Gastrocnemius medialis (tissue), 4 donors: Measurements from ENCODE around the gene LRRC45. TPM values are rescaled to one million over a fixed set of nuclear protein-coding genes. Genes with fewer than 3 reads are reported as not detected.

Experiments used
- ATAC-seq, 2 donors: fragments of 150-250 bp; one replicate each; pipeline ENCODE4 v1.9.1; 2016
- DNase-seq, 2 donors: peaks; one replicate each; pipeline ENCODE4 v3.0.0-alpha.2; 2019
- H3K27ac ChIP-seq, 4 donors: fragments of 200-600 bp; sonication (generic); 1 replicate in 1 of 4; 2 replicates in 3 of 4; pipeline ENCODE4 v1.5.1; 2016 to 2018; ENCODE audit warnings: mild to moderate bottlenecking in 2 of 4, moderate library complexity in 1 of 4
- H3K27me3 ChIP-seq, 3 donors: fragments of 200-600 bp; sonication (generic) in 2 of 3; 1 replicate in 1 of 3; 2 replicates in 2 of 3; pipeline versions ENCODE4 v1.5.1 to v1.6.0; 2016 to 2019; ENCODE audit warnings: mild to moderate bottlenecking in 1 of 3, moderate library complexity in 1 of 3
- H3K36me3 ChIP-seq, 2 donors: fragments of 200-600 bp; sonication (generic) in 1 of 2; one replicate each; pipeline ENCODE4 v1.5.1; 2017 to 2018
- H3K4me1 ChIP-seq, 2 donors: fragments of 200-600 bp; sonication (generic) in 1 of 2; one replicate each; pipeline ENCODE4 v1.5.1; 2016 to 2017; ENCODE audit warnings: mild to moderate bottlenecking in 2 of 2
- H3K4me3 ChIP-seq, 4 donors: fragments of 200-600 bp; sonication (generic) in 3 of 4; 1 replicate in 1 of 4; 2 replicates in 3 of 4; pipeline ENCODE4 v1.5.1; 2016 to 2019; ENCODE audit warnings: mild to moderate bottlenecking in 2 of 4
- H3K9me3 ChIP-seq, 3 donors: fragments of 200-600 bp; sonication (generic) in 2 of 3; 1 replicate in 1 of 3; 2 replicates in 2 of 3; pipeline ENCODE4 v1.5.1; 2016 to 2019
- CTCF ChIP-seq, 5 experiments: fragments of 450-650 bp in 3 of 5; fragments of 200-600 bp in 2 of 5; sonication (generic) in 2 of 5; IDR thresholded peaks in 4 of 5; conservative IDR thresholded peaks in 1 of 5; 1 replicate in 4 of 5; 2 replicates in 1 of 5; pipeline ENCODE4 v1.5.1; 2016 to 2019; ENCODE audit warnings: antibody characterized with exemption in 5 of 5, mild to moderate bottlenecking in 3 of 5, moderate library complexity in 3 of 5
- POLR2A ChIP-seq, 2 donors: fragments of 450-650 bp; IDR thresholded peaks; one replicate each; pipeline ENCODE4 v1.6.1; 2017; ENCODE audit warnings: antibody characterized with exemption in 2 of 2, mild to moderate bottlenecking in 2 of 2, moderate library complexity in 2 of 2
- in situ Hi-C, 4 donors: fragments of 200-750 bp; cut with MboI; loops; one replicate each; pipeline versions ENCODE4 v1.15.0 to v1.8.0; 2017; ENCODE audit warnings: low sequenced_read_pairs in 4 of 4
- intact Hi-C: fragments of 100-400 bp; cut with DNase I; formaldehyde crosslinking; loops from one replicate; pipeline ENCODE4 v1.15.1; 2023; ENCODE audit warnings: low total_unique reads
- total RNA-seq, 4 donors: library from RNA; depleted of rRNA; stranded (reverse); fragments of >200 nt; gene quantifications; one replicate each; pipeline versions ENCODE4 v1.1.0 to v1.2.3, GENCODE V29; 2016

Gene LRRC45
- total RNA-seq, 4 donors from 2014 or later, result 1.1 to 5.0 (median 3.8) TPM

- Histone ChIP-seq H3K36me3 (peaks cover 0 to 35% of the 10 kb centered on the region in 2 donors), H3K4me1 (peaks cover 11 to 12% of the 10 kb centered on the region in 2 donors), H3K27ac (no peak overlapping the region), H3K27me3 (no peaks in the 10 kb centered on the region), H3K4me3 (no peak overlapping the region), H3K9me3 (no peaks in the 10 kb centered on the region)
- in situ Hi-C loops, result loop anchor here in 1 of 4 donors (25.0 kb wide), 1 partner anchor 91 kb away; no protein-coding TSS in a partner anchor
- no peak for TF ChIP-seq POLR2A (IDR thresholded peaks at IDR 0.05)
- no peak for TF ChIP-seq CTCF (IDR thresholded peaks at IDR 0.05 in 4 of 5, conservative IDR thresholded peaks at IDR 0.05 in 1 of 5)
- no peak for DNase-seq
- intact Hi-C loops, result no loop called here
- no peak for ATAC-seq
These were observed 22.9 kb downstream of the LRRC45 start for GRCh38 chr17:82045936-82046484.

- in situ Hi-C loops (loop anchor here in 1 of 4 donors (25.0 kb wide), 1 partner anchor 90 kb away; no protein-coding TSS in a partner anchor), intact Hi-C loops (no loop called here)
- TF ChIP-seq CTCF (IDR thresholded peaks at IDR 0.05 in 4 of 5, conservative IDR thresholded peaks at IDR 0.05 in 1 of 5) (no peak), POLR2A (IDR thresholded peaks at IDR 0.05) (no peak)
- no peaks in the 10 kb centered on the region for H3K9me3 ChIP-seq
- peaks cover 0 to 35% of the 10 kb centered on the region in 2 donors for H3K36me3 ChIP-seq
- no peak overlapping the region for H3K4me3 ChIP-seq
- no peak overlapping the region for H3K27ac ChIP-seq
- ATAC-seq (no peak), DNase-seq (no peak)
- H3K4me1 ChIP-seq, result peaks cover 11 to 12% of the 10 kb centered on the region in 2 donors
- H3K27me3 ChIP-seq, result no peaks in the 10 kb centered on the region
These were observed 23.8 kb downstream of the LRRC45 start for GRCh38 chr17:82046903-82047302.

GRCh38 chr17:82047379-82047778 is 24.3 kb downstream of the LRRC45 start:
- H3K9me3 ChIP-seq, result no peaks in the 10 kb centered on the region
- no peaks in the 10 kb centered on the region for H3K27me3 ChIP-seq
- no peak overlapping the region for H3K27ac ChIP-seq
- peaks cover 11 to 15% of the 10 kb centered on the region in 2 donors for H3K4me1 ChIP-seq
- H3K36me3 ChIP-seq, result peaks cover 0 to 35% of the 10 kb centered on the region in 2 donors
- no peak overlapping the region for H3K4me3 ChIP-seq
- intact Hi-C loops (no loop called here), in situ Hi-C loops (loop anchor here in 1 of 4 donors (25.0 kb wide), 1 partner anchor 90 kb away; no protein-coding TSS in a partner anchor)
- DNase-seq (no peak), ATAC-seq (no peak)
- TF ChIP-seq CTCF (IDR thresholded peaks at IDR 0.05 in 4 of 5, conservative IDR thresholded peaks at IDR 0.05 in 1 of 5) (no peak), POLR2A (IDR thresholded peaks at IDR 0.05) (no peak)

- H3K27me3 ChIP-seq, result no peaks in the 10 kb centered on the region
- H3K36me3 ChIP-seq, result peaks cover 0 to 35% of the 10 kb centered on the region in 2 donors
- no peaks in the 10 kb centered on the region for H3K9me3 ChIP-seq
- in situ Hi-C loops, result loop anchor here in 1 of 4 donors (25.0 kb wide), 1 partner anchor 89 kb away; no protein-coding TSS in a partner anchor
- ATAC-seq, result no peak
- TF ChIP-seq CTCF (IDR thresholded peaks at IDR 0.05 in 4 of 5, conservative IDR thresholded peaks at IDR 0.05 in 1 of 5), result no peak
- TF ChIP-seq POLR2A (IDR thresholded peaks at IDR 0.05), result no peak
- no peak for DNase-seq
- peaks cover 18 to 22% of the 10 kb centered on the region in 2 donors for H3K4me1 ChIP-seq
- no peak overlapping the region for H3K4me3 ChIP-seq
- H3K27ac ChIP-seq, result no peak overlapping the region
- intact Hi-C loops, result no loop called here
These were observed 24.9 kb downstream of the LRRC45 start for GRCh38 chr17:82047914-82048570.
